Measurements from ENCODE around the gene RPS21.

DNA sequence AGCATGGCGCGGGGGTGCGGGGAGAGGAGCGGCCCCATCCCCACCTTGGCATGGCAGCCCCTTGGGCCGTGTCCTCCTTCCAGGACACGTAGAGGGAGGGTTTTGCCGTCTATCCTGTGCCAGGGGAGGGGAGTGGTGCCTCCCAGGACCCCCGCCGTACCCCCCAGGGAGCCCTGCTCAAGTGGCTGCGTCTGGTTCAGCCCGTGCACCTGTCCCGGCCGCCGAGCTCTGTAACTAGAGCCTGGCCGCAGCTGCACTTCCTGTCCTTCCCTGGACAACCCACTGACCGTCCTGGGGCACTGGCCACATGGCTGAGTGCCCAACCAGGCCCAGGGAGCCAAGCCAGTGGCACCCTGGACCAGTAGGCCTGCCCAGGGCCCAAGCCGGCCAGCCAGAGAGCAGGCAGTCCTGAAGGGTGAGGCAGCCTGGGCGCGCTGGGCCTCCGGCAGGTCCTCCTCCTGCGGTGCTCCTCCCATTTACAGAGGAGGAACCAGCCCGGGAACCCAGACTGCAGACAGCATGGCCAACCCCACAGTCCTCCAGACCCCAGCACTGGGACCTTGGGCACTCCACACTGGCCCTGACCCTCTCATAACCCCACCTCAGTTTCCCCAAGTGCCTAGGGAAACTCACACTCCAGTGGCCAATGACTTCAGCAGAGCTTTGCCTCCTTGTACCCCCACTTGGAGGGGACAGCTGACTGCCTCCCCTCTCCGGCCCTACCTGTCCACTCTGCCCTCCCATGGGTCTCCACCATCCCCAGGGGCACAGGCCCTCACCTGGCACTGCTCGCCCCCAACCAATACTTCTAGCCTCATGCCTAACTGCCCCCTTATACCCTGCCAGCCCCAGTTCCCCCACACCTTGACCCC, 28.5 kb upstream of the RPS21 start:
- TF ChIP-seq EZH2 (IDR thresholded peaks at IDR 0.05; ENCODE audit: borderline replicate concordance, insufficient read depth, low read length, poor library complexity, severe bottlenecking) = no peak
- TF ChIP-seq, protein P1, sequence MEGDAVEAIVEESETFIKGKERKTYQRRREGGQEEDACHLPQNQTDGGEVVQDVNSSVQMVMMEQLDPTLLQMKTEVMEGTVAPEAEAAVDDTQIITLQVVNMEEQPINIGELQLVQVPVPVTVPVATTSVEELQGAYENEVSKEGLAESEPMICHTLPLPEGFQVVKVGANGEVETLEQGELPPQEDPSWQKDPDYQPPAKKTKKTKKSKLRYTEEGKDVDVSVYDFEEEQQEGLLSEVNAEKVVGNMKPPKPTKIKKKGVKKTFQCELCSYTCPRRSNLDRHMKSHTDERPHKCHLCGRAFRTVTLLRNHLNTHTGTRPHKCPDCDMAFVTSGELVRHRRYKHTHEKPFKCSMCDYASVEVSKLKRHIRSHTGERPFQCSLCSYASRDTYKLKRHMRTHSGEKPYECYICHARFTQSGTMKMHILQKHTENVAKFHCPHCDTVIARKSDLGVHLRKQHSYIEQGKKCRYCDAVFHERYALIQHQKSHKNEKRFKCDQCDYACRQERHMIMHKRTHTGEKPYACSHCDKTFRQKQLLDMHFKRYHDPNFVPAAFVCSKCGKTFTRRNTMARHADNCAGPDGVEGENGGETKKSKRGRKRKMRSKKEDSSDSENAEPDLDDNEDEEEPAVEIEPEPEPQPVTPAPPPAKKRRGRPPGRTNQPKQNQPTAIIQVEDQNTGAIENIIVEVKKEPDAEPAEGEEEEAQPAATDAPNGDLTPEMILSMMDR (IDR thresholded peaks at IDR 0.05; ENCODE audit: poor library complexity, severe bottlenecking) = no peak
- no peak for TF ChIP-seq POLR2AphosphoS5 (IDR thresholded peaks at IDR 0.05)

Measured in neural cell (in vitro differentiated cells).